Measurements from ENCODE around the gene JHY. TPM values are rescaled to one million over a fixed set of nuclear protein-coding genes. Genes with fewer than 3 reads are reported as not detected.

The JHY gene
- 3.0 to 3.7 TPM (median 3.5 TPM) in 5 replicates for total RNA-seq (2022; extraction: Qiagen RNA extraction; ENCODE audit: low read depth)

GRCh38 chr11:122882189-122882856 is at the start of gene JHY:
Gene JHY (plus strand): TSS chr11:122882759. CDS start chr11:122885850, 3,091 bp downstream.

GRCh38 chr11:122981388-122982264 is 99.1 kb downstream of the JHY start, which contains the start of gene BSX:
Gene BSX (minus strand): TSS chr11:122981834. CDS start chr11:122981671, 163 bp downstream.

Other genes starting within 250 kb of the JHY start
- gene UBASH3B, start 227.0 kb upstream of the JHY start, total RNA-seq (2022; extraction: Qiagen RNA extraction; ENCODE audit: low read depth), result 43.9 to 53.6 TPM (median 49.4 TPM) in 5 replicates
- 0.11 TPM in 1 of 5 replicates, not detected in the others for gene CRTAM, start 44.3 kb upstream of the JHY start, total RNA-seq (2022; extraction: Qiagen RNA extraction; ENCODE audit: low read depth)
- not detected in 5 replicates for gene BSX, start 99.1 kb downstream of the JHY start, total RNA-seq (2022; extraction: Qiagen RNA extraction; ENCODE audit: low read depth)
- 1,353 to 1,801 TPM (median 1,541 TPM) in 5 replicates for gene HSPA8, start 179.4 kb downstream of the JHY start, total RNA-seq (2022; extraction: Qiagen RNA extraction; ENCODE audit: low read depth)